Endothelial cell (in vitro differentiated cells): ENCODE data around the gene MAT2A. TPM values are rescaled to one million over a fixed set of nuclear protein-coding genes. Genes with fewer than 3 reads are reported as not detected.

Experiments
- DNase-seq: peaks from one replicate; pipeline ENCODE4 v3.0.0; 2021; ENCODE audit warnings: low spot score
- H3K27ac Mint-ChIP-seq: one replicate; pipeline ENCODE4 v1.8.0; 2021; ENCODE audit warnings: mixed read lengths, inconsistent platforms; ENCODE audit not compliant: unreplicated experiment
- H3K27me3 Mint-ChIP-seq: one replicate; pipeline ENCODE4 v1.8.0; 2021; ENCODE audit warnings: mild to moderate bottlenecking, moderate library complexity, mixed read lengths, inconsistent platforms; ENCODE audit not compliant: unreplicated experiment
- H3K36me3 Mint-ChIP-seq: one replicate; pipeline ENCODE4 v1.8.0; 2021; ENCODE audit warnings: mild to moderate bottlenecking, low read depth, mixed read lengths, inconsistent platforms; ENCODE audit not compliant: unreplicated experiment
- H3K4me1 Mint-ChIP-seq: one replicate; pipeline ENCODE4 v1.8.0; 2021; ENCODE audit warnings: mild to moderate bottlenecking, mixed read lengths, inconsistent platforms; ENCODE audit not compliant: unreplicated experiment
- H3K4me3 Mint-ChIP-seq: one replicate; pipeline ENCODE4 v1.8.0; 2021; ENCODE audit warnings: mild to moderate bottlenecking, mixed read lengths, inconsistent platforms; ENCODE audit not compliant: unreplicated experiment
- H3K9me3 Mint-ChIP-seq: one replicate; pipeline ENCODE4 v1.8.0; 2021; ENCODE audit warnings: mixed read lengths, inconsistent platforms; ENCODE audit not compliant: unreplicated experiment
- CTCF ChIP-seq: fragments of 200-600 bp; sonication (generic); IDR thresholded peaks from one replicate; pipeline ENCODE4 v1.5.0; 2021; ENCODE audit warnings: antibody characterized with exemption; ENCODE audit not compliant: unreplicated experiment
- total RNA-seq: library from RNA; stranded (reverse); fragmentation: NEBNext Ultra II Directional; extraction: Animal tissue kit (Norgen Biotek cat#: 25700); gene quantifications from one replicate; pipeline ENCODE4 v1.2.1, GENCODE V29; 2021; ENCODE audit not compliant: unreplicated experiment

MAT2A gene
- total RNA-seq, 1 donor from 2014 or later = 151 TPM

GRCh38 chr2:85564144-85564563 is 25.2 kb downstream of the MAT2A start:
- peak overlapping the region; percentile 14 for H3K4me3 Mint-ChIP-seq
- peaks cover 24% of the 10 kb centered on the region for H3K4me1 Mint-ChIP-seq
- H3K36me3 Mint-ChIP-seq = peaks cover 9% of the 10 kb centered on the region
- peaks cover 3% of the 10 kb centered on the region for H3K27me3 Mint-ChIP-seq
- H3K9me3 Mint-ChIP-seq = no peaks in the 10 kb centered on the region
- TF ChIP-seq CTCF = no peak
- H3K27ac Mint-ChIP-seq = no peak overlapping the region
- no peak for DNase-seq

- no peaks in the 10 kb centered on the region for H3K9me3 Mint-ChIP-seq
- H3K4me1 Mint-ChIP-seq = peaks cover 8% of the 10 kb centered on the region
- no peak overlapping the region for H3K27ac Mint-ChIP-seq
- DNase-seq = no peak
- peaks cover 2% of the 10 kb centered on the region for H3K27me3 Mint-ChIP-seq
- no peak overlapping the region for H3K4me3 Mint-ChIP-seq
- H3K36me3 Mint-ChIP-seq = no peaks in the 10 kb centered on the region
- no peak for TF ChIP-seq CTCF
Measured at GRCh38 chr2:85566265-85566664, 27.3 kb downstream of the MAT2A start.

- Mint-ChIP-seq H3K4me1 (peaks cover 37% of the 10 kb centered on the region), H3K36me3 (peaks cover 3% of the 10 kb centered on the region), H3K27me3 (peaks cover 6% of the 10 kb centered on the region), H3K9me3 (no peaks in the 10 kb centered on the region), H3K4me3 (no peak overlapping the region), H3K27ac (peak overlapping the region; percentile 96)
- DNase-seq = no peak
- TF ChIP-seq CTCF = no peak
Measured at GRCh38 chr2:85575739-85576138, 36.8 kb downstream of the MAT2A start.

GRCh38 chr2:85577063-85577385 is 38.1 kb downstream of the MAT2A start:
- no peak for DNase-seq
- H3K27me3 Mint-ChIP-seq = peaks cover 4% of the 10 kb centered on the region
- TF ChIP-seq CTCF = no peak
- H3K27ac Mint-ChIP-seq = peak overlapping the region; percentile 95
- H3K4me1 Mint-ChIP-seq = peaks cover 44% of the 10 kb centered on the region
- H3K4me3 Mint-ChIP-seq = peak overlapping the region; percentile 91
- peaks cover 10% of the 10 kb centered on the region for H3K36me3 Mint-ChIP-seq
- H3K9me3 Mint-ChIP-seq = no peaks in the 10 kb centered on the region

- no peak for TF ChIP-seq CTCF
- no peak for DNase-seq
- Mint-ChIP-seq H3K4me1 (peaks cover 50% of the 10 kb centered on the region), H3K27me3 (peaks cover 4% of the 10 kb centered on the region), H3K4me3 (peak within 1 kb of the TSS; percentile 91), H3K9me3 (no peaks in the 10 kb centered on the region), H3K27ac (peak within 1 kb of the TSS; percentile 95), H3K36me3 (peaks cover 13% of the 10 kb centered on the region)
Measured at GRCh38 chr2:85577386-85578242, 38.6 kb downstream of the MAT2A start, which contains the start of gene VAMP8. Gene VAMP8 (plus strand): TSS chr2:85577586. CDS start chr2:85577647, 61 bp downstream.
